CD4-positive, CD25-positive, alpha-beta regulatory T cell (primary cell): ENCODE data around the gene CAPN1. TPM values are rescaled to one million over a fixed set of nuclear protein-coding genes. Genes with fewer than 3 reads are reported as not detected.
"Not testable (repeated sequence)": the region's sequence is repeated elsewhere in the genome, so short reads cannot be mapped to it uniquely, and the experiment has no call there.

Source experiments
- ATAC-seq, 2 donors: fragments of 150-1000 bp; cut with Tn5 transposase; one replicate each; pipeline ENCODE4 v1.10.0; 2021; ENCODE audit warnings: low read depth in 2 of 2, moderate number of reproducible peaks in 2 of 2, moderate library complexity in 1 of 2
- DNase-seq, 3 donors: peaks; one replicate each; pipeline versions ENCODE4 v3.0.0 to v3.0.0-alpha.2; 2012 to 2022; ENCODE audit warnings: mixed read lengths in 1 of 3
- H3K27ac ChIP-seq: one replicate; pipeline ENCODE4 v1.7.0; 2013; ENCODE audit warnings: mild to moderate bottlenecking, low read length; ENCODE audit not compliant: insufficient read depth, poor library complexity, severe bottlenecking
- H3K27me3 ChIP-seq: one replicate; pipeline ENCODE4 v1.7.0; 2013; ENCODE audit warnings: low read length; ENCODE audit not compliant: control insufficient read depth, insufficient read depth
- H3K36me3 ChIP-seq: one replicate; pipeline ENCODE4 v1.7.0; 2013; ENCODE audit warnings: mild to moderate bottlenecking, low read length, moderate library complexity; ENCODE audit not compliant: control insufficient read depth, insufficient read depth
- H3K4me1 ChIP-seq: 2 replicates; pipeline ENCODE4 v1.7.0; 2013; ENCODE audit warnings: mild to moderate bottlenecking, low read length; ENCODE audit not compliant: insufficient read depth, control insufficient read depth, poor library complexity, severe bottlenecking
- H3K4me3 ChIP-seq: one replicate; pipeline ENCODE4 v1.7.0; 2013; ENCODE audit warnings: low read depth, mild to moderate bottlenecking, low read length, moderate library complexity
- H3K9me3 ChIP-seq, 2 experiments: 1 replicate in 1 of 2; 2 replicates in 1 of 2; pipeline ENCODE4 v1.7.0; 2013; ENCODE audit warnings: low read length in 2 of 2, mild to moderate bottlenecking in 1 of 2, moderate library complexity in 1 of 2; ENCODE audit not compliant: control insufficient read depth in 2 of 2
- H3K27ac Mint-ChIP-seq, 3 donors: one replicate each; pipeline ENCODE4 v1.8.0; 2020 to 2022; ENCODE audit warnings: mild to moderate bottlenecking in 3 of 3, mixed read lengths in 3 of 3, moderate library complexity in 2 of 3
- H3K27me3 Mint-ChIP-seq: one replicate; pipeline ENCODE4 v1.8.0; 2022; ENCODE audit warnings: mild to moderate bottlenecking, mixed read lengths
- H3K36me3 Mint-ChIP-seq: one replicate; pipeline ENCODE4 v1.8.0; 2020; ENCODE audit warnings: mixed read lengths
- H3K4me1 Mint-ChIP-seq, 4 donors: one replicate each; pipeline ENCODE4 v1.8.0; 2020 to 2022; ENCODE audit warnings: mixed read lengths in 4 of 4, mild to moderate bottlenecking in 1 of 4
- H3K4me3 Mint-ChIP-seq, 4 donors: one replicate each; pipeline ENCODE4 v1.8.0; 2020 to 2022; ENCODE audit warnings: mild to moderate bottlenecking in 4 of 4, mixed read lengths in 4 of 4, moderate library complexity in 3 of 4
- H3K9me3 Mint-ChIP-seq, 7 donors: one replicate each; pipeline ENCODE4 v1.8.0; 2020 to 2022; ENCODE audit warnings: mixed read lengths in 7 of 7, mild to moderate bottlenecking in 3 of 7, moderate library complexity in 2 of 7
- polyA plus RNA-seq, 4 donors: library from polyadenylated mRNA; unstranded; fragments of 300-500 nt; fragmentation: Illumina TruSeq; gene quantifications; one replicate each; pipeline ENCODE4 v1.2.3, GENCODE V29; 2021
- total RNA-seq: library from RNA; stranded (reverse); gene quantifications from one replicate; pipeline ENCODE4 v1.2.3, GENCODE V29; 2022

Gene CAPN1
- total and polyA plus RNA-seq, 5 donors from 2014 or later = 91.2 to 158 (median 127) TPM

GRCh38 chr11:65135633-65136145 is 46.0 kb upstream of the CAPN1 start:
- peaks cover 19% of the 10 kb centered on the region for H3K36me3 ChIP-seq
- Mint-ChIP-seq H3K9me3 (peaks cover 0 to 2% (median 0%) of the 10 kb centered on the region in 7 donors), H3K4me1 (peaks cover 7 to 48% (median 23%) of the 10 kb centered on the region in 4 donors), H3K27ac (peak overlapping the region; percentile 99 to 100 (median 100)), H3K36me3 (peaks cover 8% of the 10 kb centered on the region), H3K27me3 (peaks cover 7% of the 10 kb centered on the region), H3K4me3 (peak overlapping the region; percentile 96 to 100 (median 98))
- H3K9me3 ChIP-seq = no peaks in the 10 kb centered on the region
- H3K4me1 ChIP-seq = peaks cover 38% of the 10 kb centered on the region
- ATAC-seq (no peak), DNase-seq (no peak)
- H3K4me3 ChIP-seq = peak overlapping the region; percentile 87
- H3K27ac ChIP-seq = peak overlapping the region; percentile 99
- H3K27me3 ChIP-seq = peaks cover 4% of the 10 kb centered on the region

DNA sequence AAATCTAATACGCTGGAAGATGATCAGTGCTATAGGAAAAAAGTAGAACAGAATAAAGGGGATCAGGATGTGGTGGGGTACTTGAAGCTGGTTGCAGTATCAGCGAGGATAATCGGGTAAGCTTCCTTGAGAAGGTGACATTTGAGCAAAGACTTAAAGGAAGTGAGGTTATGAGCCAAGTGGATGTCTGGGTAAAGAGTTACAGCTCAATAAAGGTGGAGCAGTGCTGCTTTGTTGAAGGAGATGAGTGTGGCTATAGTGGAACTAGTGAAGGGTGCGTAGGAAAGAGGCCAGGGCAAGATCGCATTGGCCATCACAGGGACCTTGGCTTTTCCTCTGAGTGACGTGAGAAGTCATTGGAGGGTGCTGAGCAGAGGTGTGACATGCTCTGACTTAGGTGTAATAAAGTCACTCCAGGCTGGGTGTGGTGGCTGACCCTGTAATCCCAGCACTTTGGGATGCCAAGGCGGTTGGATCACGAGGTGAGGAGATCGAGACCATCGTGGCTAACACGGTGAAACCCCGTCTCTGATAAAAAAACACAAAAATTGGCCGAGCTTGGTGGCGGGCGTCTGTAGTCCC is 45.1 kb upstream of the CAPN1 start:
- ATAC-seq = no peak

DNA sequence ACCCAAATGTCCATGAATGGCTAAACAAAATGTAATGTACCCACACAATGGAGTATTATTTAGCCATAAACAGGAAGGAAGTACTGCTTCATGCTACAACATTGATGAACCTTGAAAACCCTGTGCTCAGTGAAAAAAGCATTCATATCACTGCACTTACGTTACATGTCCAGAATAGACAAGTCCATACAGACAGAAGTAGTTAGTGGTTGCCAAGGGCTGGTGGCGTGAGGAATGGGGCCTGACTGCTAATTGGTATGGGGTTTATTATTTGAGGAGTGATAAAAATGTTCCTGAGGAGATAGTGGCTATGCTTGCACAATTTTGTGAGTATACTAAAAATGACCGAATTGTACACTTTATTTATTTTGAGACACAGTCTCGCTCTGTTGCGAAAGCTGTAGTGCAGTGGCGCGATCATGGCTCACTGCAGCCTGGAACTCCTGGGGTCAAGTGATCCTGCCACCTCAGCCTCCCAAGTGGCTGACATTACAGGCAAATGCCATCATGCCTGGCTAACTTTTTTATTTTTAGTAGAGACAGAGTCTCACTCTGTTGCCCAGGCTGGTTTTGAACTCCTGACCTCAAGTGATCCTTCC is 39.7 kb upstream of the CAPN1 start:
- Histone ChIP-seq H3K27me3 (peaks cover 8% of the 10 kb centered on the region), H3K4me1 (no peaks in the 10 kb centered on the region), H3K27ac (no peak overlapping the region), H3K4me3 (no peak overlapping the region), H3K36me3 (no peaks in the 10 kb centered on the region), H3K9me3 (no peaks in the 10 kb centered on the region)
- Mint-ChIP-seq H3K27me3 (peaks cover 26% of the 10 kb centered on the region), H3K4me3 (no peak overlapping the region), H3K4me1 (peaks cover 0 to 3% (median 2%) of the 10 kb centered on the region in 4 donors), H3K36me3 (no peaks in the 10 kb centered on the region), H3K27ac (no peak overlapping the region), H3K9me3 (peaks cover 0 to 2% (median 0%) of the 10 kb centered on the region in 7 donors)
- no peak for DNase-seq
- ATAC-seq = no peak

More for the DNA sequence above, 45.1 kb upstream of the CAPN1 start:
- peaks cover 0 to 2% (median 0%) of the 10 kb centered on the region in 7 donors for H3K9me3 Mint-ChIP-seq
- peak overlapping the region; percentile 99 for H3K27ac ChIP-seq
- H3K4me1 Mint-ChIP-seq = peaks cover 7 to 48% (median 23%) of the 10 kb centered on the region in 4 donors
- H3K9me3 ChIP-seq = no peaks in the 10 kb centered on the region
- peaks cover 37% of the 10 kb centered on the region for H3K4me1 ChIP-seq
- peaks cover 7% of the 10 kb centered on the region for H3K27me3 Mint-ChIP-seq
- no peaks in the 10 kb centered on the region for H3K36me3 Mint-ChIP-seq
- no peak overlapping the region for H3K4me3 ChIP-seq
- H3K36me3 ChIP-seq = peaks cover 10% of the 10 kb centered on the region
- H3K27me3 ChIP-seq = peaks cover 8% of the 10 kb centered on the region
- DNase-seq = no peak
- H3K27ac Mint-ChIP-seq = peak overlapping the region; percentile 7 to 100 (median 97)
- H3K4me3 Mint-ChIP-seq = peak overlapping the region; percentile 73 to 96 (median 86)

- Mint-ChIP-seq H3K9me3 (peaks cover 0 to 2% (median 0%) of the 10 kb centered on the region in 7 donors), H3K27ac (no peak overlapping the region), H3K4me3 (no peak overlapping the region), H3K27me3 (peaks cover 31% of the 10 kb centered on the region), H3K36me3 (no peaks in the 10 kb centered on the region), H3K4me1 (no peaks in the 10 kb centered on the region)
- ATAC-seq (no peak), DNase-seq (no peak)
- Histone ChIP-seq H3K4me3 (no peak overlapping the region), H3K27ac (no peak overlapping the region), H3K4me1 (no peaks in the 10 kb centered on the region), H3K9me3 (no peaks in the 10 kb centered on the region), H3K36me3 (no peaks in the 10 kb centered on the region), H3K27me3 (no peaks in the 10 kb centered on the region)
Observed at GRCh38 chr11:65147352-65148075, 34.2 kb upstream of the CAPN1 start.

DNA sequence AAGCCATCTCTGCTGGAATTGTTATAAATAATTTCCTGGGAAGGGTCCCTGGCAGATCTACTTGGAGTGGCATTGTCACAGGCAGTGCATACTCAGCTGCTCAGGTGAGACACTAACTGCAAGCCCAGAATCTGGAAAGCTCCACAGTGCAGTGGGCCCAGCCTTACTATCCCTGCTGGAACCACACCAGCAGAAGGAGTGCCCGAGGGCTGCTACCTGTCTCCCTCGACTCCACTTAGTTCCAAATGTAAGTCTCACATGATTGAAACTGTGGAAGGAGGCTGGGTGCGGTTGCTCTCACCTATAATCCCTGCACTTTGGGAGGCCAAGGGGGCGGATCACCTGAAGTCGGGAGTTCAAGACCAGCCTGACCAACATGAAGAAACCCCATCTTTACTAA is 33.1 kb upstream of the CAPN1 start:
- Histone ChIP-seq H3K4me1 (no peaks in the 10 kb centered on the region), H3K36me3 (no peaks in the 10 kb centered on the region), H3K9me3 (no peaks in the 10 kb centered on the region), H3K4me3 (no peak overlapping the region), H3K27ac (no peak overlapping the region), H3K27me3 (no peaks in the 10 kb centered on the region)
- Mint-ChIP-seq H3K9me3 (peaks cover 0 to 2% (median 0%) of the 10 kb centered on the region in 7 donors), H3K27me3 (peaks cover 38% of the 10 kb centered on the region), H3K4me3 (no peak overlapping the region), H3K4me1 (no peaks in the 10 kb centered on the region), H3K27ac (no peak overlapping the region), H3K36me3 (no peaks in the 10 kb centered on the region)
- no peak for ATAC-seq
- DNase-seq = no peak

DNA sequence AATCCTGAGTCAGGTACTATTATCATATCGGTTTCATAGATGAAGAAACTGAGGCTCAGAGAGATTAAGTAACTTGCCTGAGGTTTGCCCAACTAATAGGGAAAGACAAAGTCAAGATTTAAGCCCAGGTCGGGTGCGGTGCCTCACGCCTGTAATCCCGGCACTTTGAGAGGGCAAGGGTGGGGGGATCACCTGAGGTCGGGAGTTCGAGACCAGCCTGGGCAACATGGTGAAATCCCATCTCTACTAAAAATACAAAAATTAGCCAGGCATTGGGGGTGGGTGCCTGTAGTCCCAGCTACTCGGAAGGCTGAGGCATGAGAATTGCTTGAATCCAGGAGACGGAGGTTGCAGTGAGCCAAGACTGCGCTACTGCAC is 31.6 kb upstream of the CAPN1 start:
- H3K4me1 ChIP-seq, H3K27ac ChIP-seq, H3K36me3 ChIP-seq, H3K4me3 ChIP-seq, H3K4me3 Mint-ChIP-seq, H3K9me3 ChIP-seq, DNase-seq, ATAC-seq, H3K27ac Mint-ChIP-seq, H3K4me1 Mint-ChIP-seq, H3K9me3 Mint-ChIP-seq, H3K36me3 Mint-ChIP-seq, H3K27me3 ChIP-seq: not testable (repeated sequence)
- peaks cover 36% of the 10 kb centered on the region for H3K27me3 Mint-ChIP-seq

- DNase-seq (no peak), ATAC-seq (peak; percentile 50)
- Histone ChIP-seq H3K36me3 (no peaks in the 10 kb centered on the region), H3K27me3 (no peaks in the 10 kb centered on the region), H3K27ac (no peak overlapping the region), H3K9me3 (no peaks in the 10 kb centered on the region), H3K4me1 (no peaks in the 10 kb centered on the region), H3K4me3 (no peak overlapping the region)
- no peaks in the 10 kb centered on the region for H3K4me1 Mint-ChIP-seq
- H3K27ac Mint-ChIP-seq = peak overlapping the region in 1 of 3 donors; percentile 27
- no peaks in the 10 kb centered on the region for H3K9me3 Mint-ChIP-seq
- H3K4me3 Mint-ChIP-seq = no peak overlapping the region
- peaks cover 30% of the 10 kb centered on the region for H3K27me3 Mint-ChIP-seq
- H3K36me3 Mint-ChIP-seq = no peaks in the 10 kb centered on the region
Observed at GRCh38 chr11:65150509-65151299, 31.0 kb upstream of the CAPN1 start.
